Lung (tissue), 12 donors: ENCODE data around the gene C1orf50. TPM values are rescaled to one million over a fixed set of nuclear protein-coding genes. Genes with fewer than 3 reads are reported as not detected.

Experiments used
- ATAC-seq: fragments of 200-7000 bp; cut with Tn5 transposase; one replicate; pipeline ENCODE4 v1.9.1; 2020; ENCODE audit warnings: moderate number of reproducible peaks; ENCODE audit not compliant: insufficient read depth, low FRiP score
- DNase-seq, 3 donors: peaks; one replicate each; pipeline ENCODE4 v3.0.0-alpha.2; 2013 to 2017
- H3K27ac ChIP-seq, 2 donors: one replicate each; pipeline ENCODE4 v1.5.1; 2013; ENCODE audit warnings: mild to moderate bottlenecking in 2 of 2, moderate library complexity in 2 of 2, control low read depth in 1 of 2, inconsistent platforms in 1 of 2, low read depth in 1 of 2, low read length in 1 of 2
- H3K27me3 ChIP-seq, 3 donors: one replicate each; pipeline ENCODE4 v1.5.1; 2013; ENCODE audit warnings: low read length in 2 of 3; ENCODE audit not compliant: control insufficient read depth in 3 of 3, insufficient read depth in 3 of 3
- H3K36me3 ChIP-seq, 4 donors: one replicate each; pipeline ENCODE4 v1.5.1; 2013; ENCODE audit warnings: low read length in 4 of 4, mild to moderate bottlenecking in 1 of 4, moderate library complexity in 1 of 4; ENCODE audit not compliant: control insufficient read depth in 4 of 4, insufficient read depth in 4 of 4
- H3K4me1 ChIP-seq, 5 donors: one replicate each; pipeline ENCODE4 v1.5.1; 2013; ENCODE audit warnings: low read length in 5 of 5, mild to moderate bottlenecking in 2 of 5, moderate library complexity in 1 of 5; ENCODE audit not compliant: control insufficient read depth in 5 of 5, insufficient read depth in 5 of 5
- H3K4me3 ChIP-seq: one replicate; pipeline ENCODE4 v1.5.1; 2013; ENCODE audit warnings: mild to moderate bottlenecking, control low read depth, moderate library complexity
- H3K9ac ChIP-seq, 2 donors: one replicate each; pipeline ENCODE4 v1.5.1; 2013; ENCODE audit warnings: low read length in 2 of 2, control low read depth in 1 of 2; ENCODE audit not compliant: insufficient read depth in 1 of 2
- H3K9me3 ChIP-seq, 4 donors: one replicate each; pipeline ENCODE4 v1.5.1; 2013; ENCODE audit warnings: low read length in 3 of 4, mild to moderate bottlenecking in 1 of 4, moderate library complexity in 1 of 4; ENCODE audit not compliant: control insufficient read depth in 4 of 4, insufficient read depth in 3 of 4
- CTCF ChIP-seq: IDR thresholded peaks from 2 replicates; pipeline ENCODE4 v1.5.1; 2012; ENCODE audit warnings: mild to moderate bottlenecking; ENCODE audit errors: control extremely low read depth, extremely low read depth
- WGBS, 2 donors: extraction: QIAGEN DNeasy Blood & Tissue Kit; methylation state at CpG; one replicate each; pipeline ENCODE4 v1.1.7; 2013; 5-methylcytosine and 5-hydroxymethylcytosine counted together
- polyA plus RNA-seq, 2 donors: library from polyadenylated mRNA; stranded (reverse); fragments of 200-250 nt; gene quantifications; one replicate each; pipeline ENCODE4 v1.2.1, GENCODE V29; 2013
- total RNA-seq, 2 donors: library from RNA; depleted of rRNA in 1 of 2; stranded (reverse); fragments of >200 nt in 1 of 2; gene quantifications; one replicate each; pipeline ENCODE4 v1.2.1, GENCODE V29; 2014 to 2021
- donor health status: control.
- donor health status: control.
- donor health status: Bipolar disorder and iron deficiency.
- donor health status: healthy.
- donor health status: DM: yes; HTN: yes; CAD: no.

C1orf50 gene
- total and polyA plus RNA-seq, 4 donors, result 2.6 to 4.6 (median 3.6) TPM

- 51 to 64% methylated on average over 5 of the region's 5 CpGs for WGBS, 2 donors
Observed at GRCh38 chr1:42762269-42762668, 4.8 kb upstream of the C1orf50 start.

GRCh38 chr1:42765269-42765668 is 1.8 kb upstream of the C1orf50 start:
- Histone ChIP-seq H3K4me3 (no peak overlapping the region), H3K4me1 (peaks cover 7 to 21% (median 13%) of the 10 kb centered on the region in 5 donors), H3K36me3 (peaks cover 0 to 12% (median 6%) of the 10 kb centered on the region in 4 donors), H3K27me3 (no peaks in the 10 kb centered on the region), H3K9ac (peak overlapping the region; percentile 73 to 98), H3K27ac (no peak overlapping the region), H3K9me3 (no peaks in the 10 kb centered on the region)
- TF ChIP-seq CTCF, result no peak
- ATAC-seq (no peak), DNase-seq (peak in 2 of 3 donors; percentile 44 to 68)
- 27 to 43% methylated on average over 7 of the region's 7 CpGs for WGBS, 2 donors

More at GRCh38 chr1:42762269-42762668, 4.8 kb upstream of the C1orf50 start:
- no peak for TF ChIP-seq CTCF
- H3K36me3 ChIP-seq, result peaks cover 13 to 32% (median 20%) of the 10 kb centered on the region in 4 donors
- ATAC-seq (no peak), DNase-seq (no peak)
- H3K9ac ChIP-seq, result peak overlapping the region in 1 of 2 donors; percentile 54
- no peaks in the 10 kb centered on the region for H3K9me3 ChIP-seq
- H3K4me1 ChIP-seq, result peaks cover 4 to 14% (median 7%) of the 10 kb centered on the region in 5 donors
- H3K4me3 ChIP-seq, result no peak overlapping the region
- H3K27me3 ChIP-seq, result no peaks in the 10 kb centered on the region
- H3K27ac ChIP-seq, result no peak overlapping the region

GRCh38 chr1:42765832-42766740 is 963 bp upstream of the C1orf50 start:
- ATAC-seq, result peak; percentile 24
- Histone ChIP-seq H3K9me3 (no peaks in the 10 kb centered on the region), H3K27me3 (no peaks in the 10 kb centered on the region), H3K27ac (peak overlapping the region; percentile 81 to 91), H3K4me1 (peaks cover 7 to 21% (median 13%) of the 10 kb centered on the region in 5 donors), H3K36me3 (peaks cover 0 to 12% (median 5%) of the 10 kb centered on the region in 4 donors), H3K9ac (peak overlapping the region; percentile 73 to 98), H3K4me3 (peak overlapping the region; percentile 93)
- peak; percentile 13 for TF ChIP-seq CTCF
- DNase-seq, result peak; percentile 85 to 91 (median 90)
- 0 to 1% methylated on average over 36 to 44 of the region's 44 CpGs for WGBS, 2 donors
